B cell (primary cell): ENCODE results near the gene STOML3. TPM values are rescaled to one million over a fixed set of nuclear protein-coding genes. Genes with fewer than 3 reads are reported as not detected.

Experiments
- ATAC-seq: fragments of 200-7000 bp; cut with Tn5 transposase; one replicate; pipeline ENCODE4 v1.10.0; 2021; ENCODE audit warnings: low read depth, mild to moderate bottlenecking, moderate number of reproducible peaks, moderate library complexity
- CTCF ChIA-PET: fragments of 350-600 bp; sonication (Branson Sonifier 250); formaldehyde crosslinking; loops from one replicate; lab custom pipeline; 2021; ENCODE audit warnings: antibody characterized with exemption, inconsistent platforms; lab: Charles Lee
- POLR2A ChIA-PET: fragments of 350-600 bp; sonication (Branson Sonifier 250); formaldehyde crosslinking; loops from one replicate; lab custom pipeline; 2021; ENCODE audit warnings: antibody characterized with exemption; lab: Charles Lee
- DNase-seq: peaks from one replicate; pipeline ENCODE4 v3.0.0; 2013
- H2AFZ ChIP-seq: 2 replicates; pipeline ENCODE4 v1.6.1; 2012; ENCODE audit warnings: mild to moderate bottlenecking, low read depth, low read length; ENCODE audit not compliant: insufficient read depth, poor library complexity, severe bottlenecking
- H3K27ac ChIP-seq, 2 donors: 1 replicate in 1 of 2; 2 replicates in 1 of 2; pipeline ENCODE4 v1.5.1; 2012 to 2013; ENCODE audit warnings: low read length in 2 of 2, mild to moderate bottlenecking in 2 of 2, moderate library complexity in 1 of 2
- H3K27me3 ChIP-seq, 4 experiments: fragments of 200-600 bp in 1 of 4; sonication (generic) in 1 of 4; replicated peaks in 1 of 4; 1 replicate in 2 of 4; 2 replicates in 2 of 4; pipeline versions ENCODE4 v1.6.1 to v1.7.0; 2013 to 2016; ENCODE audit warnings: low read length in 3 of 4, mild to moderate bottlenecking in 2 of 4, mixed read lengths in 1 of 4, moderate library complexity in 1 of 4; ENCODE audit not compliant: insufficient read depth in 4 of 4, control insufficient read depth in 3 of 4; ENCODE audit errors: control extremely low read depth in 1 of 4
- H3K36me3 ChIP-seq, 2 experiments: replicated peaks in 1 of 2; 1 replicate in 1 of 2; 2 replicates in 1 of 2; pipeline versions ENCODE4 v1.6.1 to v1.7.1; 2013; ENCODE audit warnings: low read length in 1 of 2; ENCODE audit not compliant: insufficient read depth in 2 of 2, control insufficient read depth in 1 of 2; ENCODE audit errors: control extremely low read depth in 1 of 2, extremely low read depth in 1 of 2
- H3K4me1 ChIP-seq, 2 donors: fragments of 200-600 bp in 1 of 2; sonication (generic) in 1 of 2; 1 replicate in 1 of 2; 2 replicates in 1 of 2; pipeline versions ENCODE4 v1.5.1 to v1.6.1; 2013 to 2017; ENCODE audit warnings: low read length in 2 of 2; ENCODE audit not compliant: control insufficient read depth in 2 of 2, insufficient read depth in 2 of 2
- H3K4me2 ChIP-seq: replicated peaks from 2 replicates; pipeline ENCODE3; 2012; ENCODE audit warnings: mild to moderate bottlenecking, low read depth, low read length; ENCODE audit not compliant: poor library complexity, severe bottlenecking
- H3K4me3 ChIP-seq, 5 experiments: fragments of 200-600 bp in 1 of 5; sonication (generic) in 1 of 5; 1 replicate in 3 of 5; 2 replicates in 2 of 5; pipeline versions ENCODE4 v1.5.1 to v1.7.0; 2011 to 2016; ENCODE audit warnings: low read length in 4 of 5, mild to moderate bottlenecking in 4 of 5, low read depth in 2 of 5, control low read depth in 1 of 5, moderate library complexity in 1 of 5; ENCODE audit not compliant: insufficient read depth in 1 of 5; ENCODE audit errors: control extremely low read depth in 1 of 5, extremely low read depth in 1 of 5
- H3K79me2 ChIP-seq: fragments of 200-600 bp; sonication (generic); one replicate; pipeline ENCODE4 v1.6.0; 2016; ENCODE audit warnings: low read length; ENCODE audit not compliant: control insufficient read depth, insufficient read depth
- H3K9ac ChIP-seq: fragments of 200-600 bp; sonication (generic); 2 replicates; pipeline ENCODE4 v1.6.1; 2017; ENCODE audit warnings: mild to moderate bottlenecking, low read length, moderate library complexity
- H3K9me3 ChIP-seq, 3 donors: one replicate each; pipeline versions ENCODE4 v1.6.1 to v1.7.1; 2013; ENCODE audit warnings: low read length in 2 of 3; ENCODE audit not compliant: control insufficient read depth in 2 of 3, insufficient read depth in 1 of 3; ENCODE audit errors: control extremely low read depth in 1 of 3
- H4K20me1 ChIP-seq: 2 replicates; pipeline ENCODE4 v1.6.0; 2012; ENCODE audit warnings: mild to moderate bottlenecking, low read length; ENCODE audit not compliant: insufficient read depth, control insufficient read depth, poor library complexity, severe bottlenecking
- H3K27ac Mint-ChIP-seq: one replicate; pipeline ENCODE4 v1.8.0; 2021; ENCODE audit warnings: mixed read lengths
- H3K27me3 Mint-ChIP-seq: one replicate; pipeline ENCODE4 v1.8.0; 2021; ENCODE audit warnings: mixed read lengths
- H3K4me1 Mint-ChIP-seq: one replicate; pipeline ENCODE4 v1.8.0; 2021; ENCODE audit warnings: mixed read lengths
- H3K4me3 Mint-ChIP-seq: one replicate; pipeline ENCODE4 v1.8.0; 2021; ENCODE audit warnings: mixed read lengths
- H3K9me3 Mint-ChIP-seq: one replicate; pipeline ENCODE4 v1.8.0; 2022; ENCODE audit warnings: mixed read lengths; ENCODE audit not compliant: insufficient read depth
- CTCF ChIP-seq: fragments of 200-600 bp; IDR thresholded peaks from one replicate; pipeline ENCODE4 v1.8.0; 2022; ENCODE audit warnings: antibody characterized with exemption, mild to moderate bottlenecking
- EZH2 ChIP-seq: IDR thresholded peaks from 2 replicates; pipeline ENCODE4 v1.6.1; 2012; ENCODE audit warnings: borderline replicate concordance, low read depth, mild to moderate bottlenecking, moderate library complexity, low read length; ENCODE audit not compliant: insufficient read depth, poor library complexity, severe bottlenecking
- WGBS: methylation state at CpG from one replicate; pipeline ENCODE4 v1.1.5; 2013; ENCODE audit warnings: missing lambda C conversion rate; ENCODE audit not compliant: insufficient coverage; 5-methylcytosine and 5-hydroxymethylcytosine counted together
- intact Hi-C: fragments of 100-400 bp; cut with micrococcal nuclease; formaldehyde crosslinking; loops from one replicate; pipeline ENCODE4 v1.10.0; 2022
- polyA plus RNA-seq: library from polyadenylated mRNA; depleted of rRNA; stranded (reverse); fragments of >200 nt; gene quantifications from 2 replicates; pipeline ENCODE4 v1.2.3, GENCODE V29; 2012
- total RNA-seq, 2 donors: library from RNA; stranded (reverse); fragments of 120-200 nt in 1 of 2; gene quantifications; 1 replicate in 1 of 2; 2 replicates in 1 of 2; pipeline versions ENCODE4 v1.2.3 to v1.2.4, GENCODE V29; 2013 to 2022

The STOML3 gene
- total and polyA plus RNA-seq, 2 donors (not counting 1 experiment from before 2014, with no cell fraction given): not detected

- ChIA-PET CTCF (no interaction called here), POLR2A (no interaction called here)
- Mint-ChIP-seq H3K4me1 (no peaks in the 10 kb centered on the region), H3K9me3 (no peaks in the 10 kb centered on the region), H3K27me3 (peaks cover 14% of the 10 kb centered on the region), H3K27ac (no peak overlapping the region), H3K4me3 (no peak overlapping the region)
- Histone ChIP-seq H3K27me3 (no peaks in the 10 kb centered on the region), H3K4me1 (no peaks in the 10 kb centered on the region), H4K20me1 (no peaks in the 10 kb centered on the region), H3K4me2 (no peak overlapping the region), H2AFZ (no peak overlapping the region), H3K79me2 (no peaks in the 10 kb centered on the region), H3K4me3 (no peak overlapping the region), H3K36me3 (no peaks in the 10 kb centered on the region), H3K9ac (no peak overlapping the region), H3K9me3 (peaks cover 0 to 5% (median 0%) of the 10 kb centered on the region in 3 donors), H3K27ac (no peak overlapping the region)
- TF ChIP-seq CTCF (no peak), EZH2 (no peak)
- 63% methylated on average over 1 of the region's 3 CpGs for WGBS
- no peak for DNase-seq
- intact Hi-C loops: no loop called here
- ATAC-seq: no peak
These were observed 39.6 kb downstream of the STOML3 start for GRCh38 chr13:38950987-38951386.

GRCh38 chr13:38947054-38947453, 43.6 kb downstream of the STOML3 start:
- Histone ChIP-seq H3K4me1 (no peaks in the 10 kb centered on the region), H3K36me3 (no peaks in the 10 kb centered on the region), H3K27ac (no peak overlapping the region), H3K9ac (no peak overlapping the region), H2AFZ (no peak overlapping the region), H3K79me2 (no peaks in the 10 kb centered on the region), H3K4me3 (no peak overlapping the region), H3K9me3 (peaks cover 0 to 5% (median 0%) of the 10 kb centered on the region in 3 donors), H3K27me3 (no peaks in the 10 kb centered on the region), H3K4me2 (no peak overlapping the region), H4K20me1 (no peaks in the 10 kb centered on the region)
- H3K9me3 Mint-ChIP-seq: no peaks in the 10 kb centered on the region
- intact Hi-C loops: no loop called here
- no peak for TF ChIP-seq EZH2
- TF ChIP-seq CTCF: no peak
- H3K4me3 Mint-ChIP-seq: no peak overlapping the region
- H3K27ac Mint-ChIP-seq: no peak overlapping the region
- ATAC-seq: no peak
- CTCF ChIA-PET: no interaction called here
- no peaks in the 10 kb centered on the region for H3K4me1 Mint-ChIP-seq
- H3K27me3 Mint-ChIP-seq: peaks cover 14% of the 10 kb centered on the region
- WGBS: 93% methylated on average over 3 of the region's 3 CpGs
- POLR2A ChIA-PET: no interaction called here
- no peak for DNase-seq
